ENCODE measurements around the gene B4GALT4. TPM values are rescaled to one million over a fixed set of nuclear protein-coding genes. Genes with fewer than 3 reads are reported as not detected.
"Not testable (repeated sequence)": the region's sequence is repeated elsewhere in the genome, so short reads cannot be mapped to it uniquely, and the experiment has no call there.

B4GALT4 gene
- total RNA-seq, 1 experiment from 2014 or later, result 15.0 TPM

DNA sequence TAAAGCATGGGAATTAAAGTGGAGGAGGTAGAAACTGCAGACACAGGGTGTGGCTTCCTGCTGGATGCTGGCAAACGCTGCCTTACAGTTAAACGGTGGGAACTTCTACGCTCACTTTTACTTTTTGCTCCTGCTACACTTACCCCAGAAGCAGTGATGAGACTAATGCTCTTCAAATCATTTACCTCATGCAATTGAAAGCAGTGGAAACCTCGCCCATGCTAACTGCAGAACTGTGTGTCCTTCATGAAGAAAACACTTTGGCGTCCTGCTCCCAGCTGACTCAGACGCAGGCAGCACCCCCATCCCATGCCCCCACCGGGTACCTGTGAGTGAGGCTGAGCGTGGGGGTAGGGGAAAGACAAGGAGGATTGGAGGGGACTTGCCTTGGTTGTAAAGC is 35.5 kb downstream of the B4GALT4 start:
- DNase-seq (ENCODE audit: low read depth), result no peak

- no peak for DNase-seq (ENCODE audit: low read depth)
These were observed 44.8 kb downstream of the B4GALT4 start for GRCh38 chr3:119195911-119196310.

GRCh38 chr3:119195151-119195476 is 45.6 kb downstream of the B4GALT4 start:
- no peak for DNase-seq (ENCODE audit: low read depth)

DNA sequence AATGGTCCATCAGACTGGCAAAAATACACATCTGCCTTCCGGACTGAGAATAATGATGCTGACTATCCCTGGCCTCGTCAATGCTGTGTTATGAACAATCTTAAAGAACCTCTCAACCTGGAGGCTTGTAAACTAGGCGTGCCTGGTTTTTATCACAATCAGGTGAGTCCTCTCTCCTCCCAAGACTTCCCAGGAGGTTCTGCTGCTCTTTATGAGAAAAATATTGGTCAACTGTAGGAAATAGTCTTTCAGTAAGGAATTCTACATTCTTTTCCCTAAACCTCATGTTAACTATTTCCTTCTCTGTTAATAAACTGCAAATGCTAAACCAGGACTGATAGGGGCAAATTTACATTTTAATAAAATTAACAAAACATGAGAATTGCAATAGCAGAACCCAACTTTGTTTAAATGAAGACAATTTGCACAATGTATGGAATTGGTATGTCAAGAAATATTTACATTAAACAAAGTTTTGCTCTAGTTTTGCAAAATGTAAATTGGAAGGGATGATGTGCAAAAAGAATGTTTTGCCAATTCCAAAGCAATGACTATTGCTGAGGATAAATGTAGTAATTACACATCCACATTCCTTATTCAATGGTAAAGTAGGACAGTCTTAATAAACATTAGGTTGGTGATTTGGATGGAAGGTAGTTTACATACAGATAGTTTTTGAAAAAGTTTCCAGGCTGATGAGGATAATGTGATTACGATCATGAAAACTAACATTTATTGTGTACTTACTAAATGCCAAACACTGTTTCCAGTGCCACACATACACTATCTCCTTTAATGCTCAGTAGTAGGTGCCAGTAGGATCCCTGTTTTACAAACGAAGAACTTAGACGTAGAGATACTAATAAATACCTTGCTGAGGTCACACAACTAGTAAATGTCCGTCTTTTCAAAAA is 46.2 kb downstream of the B4GALT4 start:
- no peak for DNase-seq (ENCODE audit: low read depth)

DNA sequence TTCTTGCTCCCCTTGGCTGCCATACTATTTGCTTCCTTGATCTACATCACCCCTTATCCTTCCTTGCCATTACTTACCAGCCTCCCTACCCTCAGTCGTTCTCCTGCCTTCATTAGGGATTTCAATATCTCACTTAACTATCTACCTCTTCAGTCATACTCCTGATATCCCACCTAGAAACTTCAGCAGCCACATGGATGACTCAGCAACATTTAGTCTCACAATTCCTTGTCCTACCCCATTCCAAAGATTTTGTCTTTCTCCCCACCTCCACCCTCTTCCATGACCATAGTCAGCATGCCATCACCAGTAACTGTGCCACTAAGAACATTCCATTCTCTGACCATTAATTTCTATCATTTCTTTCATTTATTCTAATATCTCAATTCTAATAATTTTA is 48.9 kb downstream of the B4GALT4 start:
- no peak for DNase-seq (ENCODE audit: low read depth)

GRCh38 chr3:119187266-119187665 is 53.4 kb downstream of the B4GALT4 start:
- DNase-seq (ENCODE audit: low read depth), result no peak

DNA sequence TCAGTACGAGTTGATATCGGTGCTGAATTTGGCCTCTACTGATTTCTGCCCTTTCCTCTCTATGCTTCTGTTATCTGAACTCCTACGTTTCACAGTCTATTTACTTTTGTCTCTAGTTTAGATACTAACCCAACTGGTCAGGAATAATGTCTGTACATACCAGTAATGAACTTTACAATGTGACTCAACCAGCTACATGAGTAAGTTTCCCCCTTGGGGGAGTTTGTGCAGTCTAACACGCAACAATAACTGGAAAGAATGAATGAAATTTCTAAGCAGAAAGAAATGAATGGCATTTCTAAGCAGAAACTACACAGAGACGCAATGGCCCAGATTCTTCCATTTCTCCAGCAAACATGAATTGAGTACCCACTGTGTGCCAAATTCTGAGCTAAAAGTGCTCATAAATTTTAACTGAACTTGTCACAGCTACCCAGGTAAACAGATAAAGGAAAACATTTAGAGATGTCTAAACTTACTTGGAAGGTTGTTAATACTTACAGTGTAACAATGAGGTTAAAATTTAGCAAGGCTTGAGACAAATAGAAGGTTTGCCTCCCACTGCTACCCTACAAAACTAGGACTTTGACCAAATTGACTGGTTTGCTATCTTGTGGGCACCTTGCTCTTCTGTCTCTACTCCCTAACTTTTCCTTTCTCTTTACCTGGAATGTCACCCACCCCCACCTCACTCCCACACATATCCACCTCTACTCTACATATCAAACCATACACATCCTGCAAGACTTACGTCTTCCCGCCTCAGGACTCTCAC is 55.7 kb downstream of the B4GALT4 start:
- peak; percentile 66 for DNase-seq (ENCODE audit: low read depth)

DNA sequence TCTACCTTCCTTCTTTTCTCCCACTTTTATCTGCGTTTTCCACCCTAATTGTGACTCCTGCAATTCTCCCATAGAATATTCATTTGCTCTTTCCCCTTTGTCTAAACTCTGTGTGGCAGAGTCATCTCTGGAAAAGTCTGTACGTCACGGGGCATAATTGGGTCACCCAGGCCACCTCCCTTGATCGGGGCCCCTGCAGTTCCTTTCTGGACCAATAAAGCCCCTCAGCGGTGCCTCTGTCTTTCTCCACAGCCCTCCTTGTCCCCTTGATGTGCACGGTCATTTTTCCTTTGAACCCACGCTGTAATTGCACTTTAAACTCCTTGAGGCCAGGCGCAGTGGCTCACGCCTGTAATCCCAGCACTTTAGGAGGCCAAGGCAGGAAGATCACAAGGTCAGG is 56.6 kb downstream of the B4GALT4 start:
- DNase-seq (ENCODE audit: low read depth), result no peak

DNA sequence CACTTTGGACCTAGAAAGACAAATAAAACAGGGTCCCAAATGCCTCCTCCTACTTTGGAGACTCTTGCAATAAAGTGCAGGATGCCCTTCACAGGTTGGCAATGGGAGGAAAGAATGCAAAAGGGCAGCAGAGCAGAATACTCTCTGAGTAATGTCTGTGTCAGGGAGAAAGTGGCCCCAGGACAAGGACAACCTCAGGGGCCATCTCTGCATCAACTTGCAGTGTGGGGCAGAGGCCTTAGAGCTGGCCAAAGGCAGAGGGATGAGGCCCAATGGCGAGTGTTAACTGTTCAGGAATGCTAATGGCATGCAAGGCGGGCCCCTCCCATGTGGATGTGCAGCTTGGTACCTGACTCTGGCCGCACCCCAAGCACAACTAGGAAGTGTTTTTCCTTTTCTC is 58.9 kb downstream of the B4GALT4 start:
- DNase-seq (ENCODE audit: low read depth), result peak; percentile 41

DNA sequence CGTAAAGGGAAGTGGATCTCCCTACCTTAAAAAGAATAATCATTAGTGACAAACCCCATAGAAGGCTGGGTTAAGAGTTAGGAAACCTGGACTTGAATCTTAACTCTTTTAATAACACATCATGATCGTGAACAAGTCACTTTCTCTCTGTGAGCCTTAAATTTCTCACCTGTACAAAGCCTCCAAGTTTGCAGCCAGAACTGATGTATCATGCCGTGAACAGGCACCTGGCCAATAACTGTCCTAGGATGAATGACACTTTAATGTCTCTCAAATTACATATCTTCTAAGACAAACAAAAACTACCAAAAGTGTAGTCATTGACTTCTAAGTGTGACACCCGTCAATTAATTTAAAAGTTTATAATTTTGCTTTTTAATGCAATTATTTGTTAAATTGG is 63.4 kb downstream of the B4GALT4 start:
- DNase-seq (ENCODE audit: low read depth), result no peak

DNA sequence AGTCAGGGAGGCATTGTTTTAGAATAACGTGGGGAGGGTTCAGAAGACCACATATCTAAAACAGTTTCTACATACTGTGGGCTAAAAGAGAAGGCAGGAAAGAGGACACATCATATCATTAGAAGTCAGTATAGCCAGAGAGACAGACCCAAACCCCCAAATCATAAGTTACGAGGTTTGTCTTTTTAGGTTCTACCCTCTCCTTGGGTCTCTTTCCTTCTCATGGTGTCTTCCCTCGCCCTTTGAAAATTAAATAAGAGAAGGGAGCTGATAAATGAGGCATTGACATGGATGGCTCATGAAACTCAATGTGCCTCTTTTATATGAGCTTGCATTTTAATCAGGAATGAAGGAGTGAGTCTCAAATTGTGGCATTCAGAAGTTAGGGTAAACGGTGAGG is 63.9 kb downstream of the B4GALT4 start:
- DNase-seq (ENCODE audit: low read depth), result no peak

DNA sequence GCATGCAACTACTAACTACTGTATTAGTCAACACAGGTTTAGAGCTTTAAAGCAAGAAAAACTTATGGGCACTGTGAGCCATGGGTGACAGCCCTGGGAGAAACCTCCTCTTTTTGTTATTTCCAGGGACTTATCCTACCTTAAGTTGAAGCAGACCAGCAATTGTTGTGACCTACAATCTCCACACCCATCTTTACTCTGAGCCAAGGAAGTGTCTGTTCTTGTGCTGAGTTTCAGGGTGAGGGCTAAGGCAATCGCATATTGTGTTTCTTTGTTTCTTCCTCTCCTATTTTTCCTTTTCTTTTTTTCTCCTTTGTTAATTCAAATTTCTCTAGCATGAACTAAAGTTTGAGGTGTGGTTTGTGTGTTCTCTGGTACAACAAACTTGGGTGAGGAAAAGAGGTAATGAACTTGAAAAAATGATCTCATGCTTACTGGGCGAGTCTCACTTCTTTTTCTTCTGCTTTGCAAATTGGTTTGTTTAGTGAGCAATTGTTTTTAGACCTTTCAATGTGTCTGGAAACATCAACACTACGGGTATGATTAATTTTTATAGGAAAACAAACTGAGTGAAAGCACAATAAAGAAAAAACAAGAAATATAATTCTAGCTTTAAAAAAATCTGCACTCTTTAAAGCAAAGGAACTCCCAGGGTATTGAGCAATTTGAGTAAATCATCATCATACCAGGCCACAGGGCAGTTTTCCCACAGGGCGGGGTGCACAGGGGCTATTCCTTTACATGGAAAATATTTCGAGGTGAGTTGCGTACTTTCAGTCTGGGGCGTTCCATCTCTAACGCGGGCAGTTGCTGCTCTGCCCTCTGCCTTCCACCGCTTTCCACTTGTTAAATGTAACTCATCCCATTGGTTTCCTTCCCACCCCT is 64.6 kb downstream of the B4GALT4 start:
- DNase-seq (ENCODE audit: low read depth), result peak; percentile 54

DNA sequence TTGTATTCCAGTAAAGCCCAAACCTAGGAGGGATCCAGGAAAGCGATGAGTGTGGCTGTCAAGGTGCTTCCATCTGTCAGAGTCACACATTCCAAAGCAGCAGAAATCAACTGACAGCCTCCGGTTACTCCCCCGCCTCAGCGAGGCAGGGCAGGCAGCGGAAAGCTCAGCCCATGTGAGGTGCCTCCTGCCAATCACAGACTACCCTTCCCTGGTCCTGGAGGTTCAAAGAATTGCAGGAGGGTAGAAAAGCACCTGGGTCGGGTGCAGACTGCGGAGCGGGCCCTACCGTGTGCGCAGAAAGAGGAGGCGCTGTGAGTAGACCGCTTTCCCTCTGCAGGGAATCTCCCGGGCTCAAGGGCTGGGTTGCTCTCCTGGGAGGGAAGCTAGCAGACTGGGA is 67.4 kb downstream of the B4GALT4 start, which contains the start of gene UPK1B:
TSS of gene UPK1B (plus strand) at position 274 of the 400 bp plus-strand sequence. CDS start 13,144 bp downstream, outside the sequence.
- DNase-seq (ENCODE audit: low read depth), result no peak

DNA sequence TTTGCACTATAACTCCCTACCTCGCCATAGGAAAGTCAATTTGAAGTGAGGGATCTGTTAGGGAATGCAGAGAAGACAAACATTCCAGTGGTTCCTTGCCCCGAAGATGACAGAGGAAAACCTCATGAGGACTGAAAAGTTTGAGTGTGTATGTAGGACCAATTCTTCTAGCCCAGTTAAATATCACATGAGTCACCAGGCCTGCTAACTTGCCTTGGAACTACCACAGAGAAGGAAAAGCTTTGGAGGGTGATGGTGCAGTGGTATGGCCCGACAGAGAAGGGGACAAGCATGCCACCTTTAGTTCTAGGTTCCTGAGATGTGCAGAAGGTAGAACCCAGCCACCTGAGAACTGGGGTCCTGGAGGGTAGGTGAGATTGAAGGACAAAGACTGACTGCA is 69.9 kb downstream of the B4GALT4 start:
- no peak for DNase-seq (ENCODE audit: low read depth)

DNA sequence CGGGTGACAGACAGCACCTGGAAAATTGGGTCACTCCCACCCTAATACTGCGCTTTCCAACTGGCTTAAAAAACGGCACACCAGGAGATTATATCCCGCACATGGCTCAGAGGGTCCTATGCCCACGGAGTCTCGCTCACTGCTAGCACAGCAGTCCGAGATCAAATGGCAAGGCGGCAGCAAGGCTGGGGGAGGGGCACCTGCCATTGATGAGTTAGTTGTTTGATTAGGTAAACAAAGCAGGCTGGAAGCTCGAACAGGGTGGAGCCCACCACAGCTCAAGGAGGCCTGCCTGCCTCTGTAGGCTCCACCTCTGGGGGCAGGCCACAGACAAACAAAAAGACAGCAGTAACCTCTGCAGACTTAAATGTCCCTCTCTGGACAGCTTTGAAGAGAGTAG is 75.9 kb downstream of the B4GALT4 start:
- DNase-seq (ENCODE audit: low read depth), result not testable (repeated sequence)

Other genes starting within 250 kb of the B4GALT4 start
- gene IGSF11, start 206.0 kb downstream of the B4GALT4 start, total RNA-seq (2014; rRNA removed; shearing (Covaris generic)), result 0.06 and 0.11 TPM in 2 replicates
- gene TEX55, start 94.7 kb downstream of the B4GALT4 start, total RNA-seq (2014; rRNA removed; shearing (Covaris generic)), result not detected in 2 replicates
- gene UPK1B, start 67.3 kb downstream of the B4GALT4 start, total RNA-seq (2014; rRNA removed; shearing (Covaris generic)), result not detected in 2 replicates
- gene ARHGAP31, start 53.5 kb upstream of the B4GALT4 start, total RNA-seq (2014; rRNA removed; shearing (Covaris generic)), result 14.3 and 14.6 TPM in 2 replicates
- gene TMEM39A, start 222.7 kb upstream of the B4GALT4 start, total RNA-seq (2014; rRNA removed; shearing (Covaris generic)), result 42.6 and 72.5 TPM in 2 replicates
- 16.1 and 16.5 TPM in 2 replicates for gene POGLUT1, start 228.1 kb upstream of the B4GALT4 start, total RNA-seq (2014; rRNA removed; shearing (Covaris generic))

All from Daoy (cell line).